ENCODE measurements around the gene SLC35A3. TPM values are rescaled to one million over a fixed set of nuclear protein-coding genes. Genes with fewer than 3 reads are reported as not detected.
A peak's percentile ranks its signal among the peaks of the same experiment; 100 is the strongest.

SLC35A3 gene
- total RNA-seq, 1 experiment from 2014 or later: 21.6 TPM

DNA sequence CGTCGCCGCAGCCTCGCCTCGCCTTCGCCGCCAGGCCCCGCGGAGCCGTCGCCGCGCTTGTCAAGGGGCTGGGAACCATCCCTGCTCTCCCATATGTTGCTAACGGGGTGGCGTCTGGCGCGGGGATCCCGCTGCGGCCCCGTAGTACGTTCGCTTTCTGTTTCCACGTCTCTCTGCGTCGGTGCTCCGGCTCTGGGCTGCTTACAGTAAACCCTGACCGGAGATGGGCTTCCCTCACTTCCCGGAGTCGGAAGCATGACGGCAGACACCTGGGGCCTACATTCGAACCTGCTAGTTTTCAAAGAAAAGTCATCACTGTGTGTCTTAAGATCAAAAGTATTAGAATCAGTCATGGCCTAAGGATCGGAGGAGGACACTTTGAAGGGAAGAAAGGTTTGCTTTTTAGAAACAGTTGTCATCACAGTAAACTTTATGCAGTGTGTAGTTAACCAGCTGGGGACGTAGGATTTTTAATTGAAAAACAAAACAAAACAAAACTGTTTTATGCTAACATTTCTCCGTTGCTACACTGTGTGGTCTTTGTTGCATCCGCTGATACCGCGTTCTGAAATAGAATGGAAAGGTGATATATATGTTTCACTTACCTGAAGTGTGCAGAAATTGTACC, 69.0 kb downstream of the SLC35A3 start:
- Histone ChIP-seq H3K9me3 (ENCODE audit: control insufficient read depth in 1 of 2, insufficient read depth in 1 of 2, low read depth in 1 of 2, low read length in 2 of 2) (no peaks in the 10 kb centered on the region), H3K4me3 (replicated peaks in 1 of 2; ENCODE audit: low read depth in 1 of 2, low read length in 2 of 2) (peak overlapping the region; percentile 62 to 75), H2AFZ (ENCODE audit: low read depth, low read length, poor library complexity, severe bottlenecking) (no peak overlapping the region), H3K4me2 (ENCODE audit: low read length) (peak overlapping the region; percentile 79), H3K79me2 (ENCODE audit: insufficient read depth, low read length) (peaks cover 68% of the 10 kb centered on the region), H3K27me3 (ENCODE audit: insufficient read depth, low read length) (no peaks in the 10 kb centered on the region), H3K9ac (ENCODE audit: low read length) (peak overlapping the region; percentile 82), H3K27ac (ENCODE audit: low read depth, low read length) (peak overlapping the region; percentile 88), H3K9me2 (ENCODE audit: insufficient read depth) (no peaks in the 10 kb centered on the region), H4K20me1 (ENCODE audit: insufficient read depth) (no peaks in the 10 kb centered on the region), H3K36me3 (ENCODE audit: control insufficient read depth in 1 of 2, insufficient read depth in 2 of 2, low read length in 2 of 2) (no peaks in the 10 kb centered on the region), H3K4me1 (ENCODE audit: control insufficient read depth in 1 of 2, insufficient read depth in 2 of 2, low read length in 2 of 2) (peaks cover 0 to 24% of the 10 kb centered on the region in 2 experiments; a peak in 2 of 4 replicates)
- TF ChIP-seq ZFX (IDR thresholded peaks at IDR 0.05) (peak; percentile 90), EZH2phosphoT487 (IDR thresholded peaks at IDR 0.05; ENCODE audit: borderline replicate concordance) (no peak), SP1 (IDR thresholded peaks at IDR 0.05; ENCODE audit: low read depth) (no peak), TCF7L2 (IDR thresholded peaks at IDR 0.05; ENCODE audit: borderline replicate concordance, extremely low read depth, insufficient read depth, insufficient read length) (peak; percentile 8), POLR2A (IDR thresholded peaks at IDR 0.05; ENCODE audit: borderline replicate concordance, extremely low read depth, insufficient read depth, insufficient read length) (peak; percentile 13)
- TF ChIP-seq, protein P1, sequence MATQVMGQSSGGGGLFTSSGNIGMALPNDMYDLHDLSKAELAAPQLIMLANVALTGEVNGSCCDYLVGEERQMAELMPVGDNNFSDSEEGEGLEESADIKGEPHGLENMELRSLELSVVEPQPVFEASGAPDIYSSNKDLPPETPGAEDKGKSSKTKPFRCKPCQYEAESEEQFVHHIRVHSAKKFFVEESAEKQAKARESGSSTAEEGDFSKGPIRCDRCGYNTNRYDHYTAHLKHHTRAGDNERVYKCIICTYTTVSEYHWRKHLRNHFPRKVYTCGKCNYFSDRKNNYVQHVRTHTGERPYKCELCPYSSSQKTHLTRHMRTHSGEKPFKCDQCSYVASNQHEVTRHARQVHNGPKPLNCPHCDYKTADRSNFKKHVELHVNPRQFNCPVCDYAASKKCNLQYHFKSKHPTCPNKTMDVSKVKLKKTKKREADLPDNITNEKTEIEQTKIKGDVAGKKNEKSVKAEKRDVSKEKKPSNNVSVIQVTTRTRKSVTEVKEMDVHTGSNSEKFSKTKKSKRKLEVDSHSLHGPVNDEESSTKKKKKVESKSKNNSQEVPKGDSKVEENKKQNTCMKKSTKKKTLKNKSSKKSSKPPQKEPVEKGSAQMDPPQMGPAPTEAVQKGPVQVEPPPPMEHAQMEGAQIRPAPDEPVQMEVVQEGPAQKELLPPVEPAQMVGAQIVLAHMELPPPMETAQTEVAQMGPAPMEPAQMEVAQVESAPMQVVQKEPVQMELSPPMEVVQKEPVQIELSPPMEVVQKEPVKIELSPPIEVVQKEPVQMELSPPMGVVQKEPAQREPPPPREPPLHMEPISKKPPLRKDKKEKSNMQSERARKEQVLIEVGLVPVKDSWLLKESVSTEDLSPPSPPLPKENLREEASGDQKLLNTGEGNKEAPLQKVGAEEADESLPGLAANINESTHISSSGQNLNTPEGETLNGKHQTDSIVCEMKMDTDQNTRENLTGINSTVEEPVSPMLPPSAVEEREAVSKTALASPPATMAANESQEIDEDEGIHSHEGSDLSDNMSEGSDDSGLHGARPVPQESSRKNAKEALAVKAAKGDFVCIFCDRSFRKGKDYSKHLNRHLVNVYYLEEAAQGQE (IDR thresholded peaks at IDR 0.05; ENCODE audit: low read depth): no peak
- ChIA-PET POLR2A (no interaction called here), RAD21 (ENCODE audit: low non-redundant PET in 1 of 2, low total read pairs in 2 of 2, uncharacterized antibody in 2 of 2, unreplicated experiment in 2 of 2) (no interaction called here), CTCF (no interaction called here)
- no peak for DNase-seq (ENCODE audit: low read depth, low spot score)
- no TSS peak for BruUV-seq (replicated peaks)
- intact Hi-C loops (cut with micrococcal nuclease): no loop called here
- peak; percentile 36 for ATAC-seq
